DOHH2 (cell line): ENCODE data around the gene PRKG2.

Experiments
- EZH2phosphoT487 ChIP-seq: fragments of 200-600 bp; sonication (generic); IDR thresholded peaks from 2 replicates; pipeline ENCODE4 v1.6.1; 2017; ENCODE audit warnings: borderline replicate concordance, mild to moderate bottlenecking, antibody characterized with exemption, low read length, moderate library complexity, mixed read lengths
- TF ChIP-seq, protein P1 (sequence below): fragments of 200-600 bp; sonication (generic); IDR thresholded peaks from one replicate; pipeline ENCODE4 v1.5.1; 2014; ENCODE audit warnings: antibody characterized with exemption, mild to moderate bottlenecking, low read depth, low read length; ENCODE audit not compliant: poor library complexity, severe bottlenecking

DNA sequence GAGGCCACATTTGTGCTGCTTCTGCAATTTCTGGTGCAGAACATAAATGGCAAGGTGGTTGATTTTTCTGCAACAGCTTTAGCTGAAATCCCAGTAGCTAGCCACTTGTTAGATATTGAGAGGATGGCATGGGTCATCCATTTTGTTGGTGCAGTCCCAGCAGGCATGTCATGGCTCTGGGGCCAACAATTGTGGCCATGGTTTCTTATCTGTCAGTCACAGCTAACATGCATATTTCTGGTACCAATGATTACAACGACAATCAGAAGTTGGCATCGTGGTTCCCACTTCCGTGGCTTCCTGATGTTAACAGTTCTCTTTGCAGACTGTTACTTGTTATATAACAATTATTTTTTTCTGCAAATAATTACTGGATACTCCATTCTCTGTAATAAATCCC lies 42.8 kb upstream of the PRKG2 start:
- TF ChIP-seq EZH2phosphoT487 = no peak
- TF ChIP-seq, protein P1, sequence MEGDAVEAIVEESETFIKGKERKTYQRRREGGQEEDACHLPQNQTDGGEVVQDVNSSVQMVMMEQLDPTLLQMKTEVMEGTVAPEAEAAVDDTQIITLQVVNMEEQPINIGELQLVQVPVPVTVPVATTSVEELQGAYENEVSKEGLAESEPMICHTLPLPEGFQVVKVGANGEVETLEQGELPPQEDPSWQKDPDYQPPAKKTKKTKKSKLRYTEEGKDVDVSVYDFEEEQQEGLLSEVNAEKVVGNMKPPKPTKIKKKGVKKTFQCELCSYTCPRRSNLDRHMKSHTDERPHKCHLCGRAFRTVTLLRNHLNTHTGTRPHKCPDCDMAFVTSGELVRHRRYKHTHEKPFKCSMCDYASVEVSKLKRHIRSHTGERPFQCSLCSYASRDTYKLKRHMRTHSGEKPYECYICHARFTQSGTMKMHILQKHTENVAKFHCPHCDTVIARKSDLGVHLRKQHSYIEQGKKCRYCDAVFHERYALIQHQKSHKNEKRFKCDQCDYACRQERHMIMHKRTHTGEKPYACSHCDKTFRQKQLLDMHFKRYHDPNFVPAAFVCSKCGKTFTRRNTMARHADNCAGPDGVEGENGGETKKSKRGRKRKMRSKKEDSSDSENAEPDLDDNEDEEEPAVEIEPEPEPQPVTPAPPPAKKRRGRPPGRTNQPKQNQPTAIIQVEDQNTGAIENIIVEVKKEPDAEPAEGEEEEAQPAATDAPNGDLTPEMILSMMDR = no peak
